Left lobe of liver (tissue), 2 donors: ENCODE measurements around the gene TEN1. TPM values are rescaled to one million over a fixed set of nuclear protein-coding genes. Genes with fewer than 3 reads are reported as not detected.
"Not testable (repeated sequence)": the region's sequence is repeated elsewhere in the genome, so short reads cannot be mapped to it uniquely, and the experiment has no call there.

Experiments
- ATAC-seq: fragments of 200-7000 bp; cut with Tn5 transposase; one replicate; pipeline ENCODE4 v1.9.1; 2020; ENCODE audit warnings: mild to moderate bottlenecking, moderate library complexity
- DNase-seq: peaks from one replicate; pipeline ENCODE4 v3.0.0-alpha.2; 2020; ENCODE audit warnings: low spot score
- total RNA-seq: library from RNA; stranded (reverse); gene quantifications from one replicate; pipeline ENCODE4 v1.2.1, GENCODE V29; 2021
- donor health status: DM: no; HTN: no; CAD: no; lungs with moderate emphysema.
- donor health status: DM: no; HTN: yes; CAD: no.

Gene TEN1
- total RNA-seq, 1 donor from 2014 or later: 14.1 TPM

GRCh38 chr17:76024353-76024752 lies 45.3 kb downstream of the TEN1 start:
- DNase-seq (no peak), ATAC-seq (no peak)

GRCh38 chr17:76025294-76025693 lies 46.3 kb downstream of the TEN1 start:
- ATAC-seq (no peak), DNase-seq (no peak)

- ATAC-seq: peak; percentile 31
- DNase-seq: no peak
Measured at GRCh38 chr17:76026714-76027158, 47.7 kb downstream of the TEN1 start.

- DNase-seq: no peak
- ATAC-seq: no peak
Measured at GRCh38 chr17:76027159-76027839, 48.3 kb downstream of the TEN1 start, which contains the start of gene EVPL. EVPL (minus strand) TSS chr17:76027306; CDS start chr17:76027198, 108 bp downstream.

GRCh38 chr17:76032073-76032779 lies 53.2 kb downstream of the TEN1 start:
- ATAC-seq: peak; percentile 7

GRCh38 chr17:76032780-76033108 lies 53.7 kb downstream of the TEN1 start:
- DNase-seq: no peak
- no peak for ATAC-seq

More at GRCh38 chr17:76032073-76032779, 53.2 kb downstream of the TEN1 start:
- DNase-seq: no peak

GRCh38 chr17:76033139-76033538 lies 54.1 kb downstream of the TEN1 start:
- DNase-seq (no peak), ATAC-seq (no peak)

- ATAC-seq: no peak
Measured at GRCh38 chr17:76034428-76035350, 55.6 kb downstream of the TEN1 start.

GRCh38 chr17:76036497-76037261 lies 57.6 kb downstream of the TEN1 start:
- ATAC-seq: peak; percentile 81
- DNase-seq: no peak

More at GRCh38 chr17:76034428-76035350, 55.6 kb downstream of the TEN1 start:
- no peak for DNase-seq

- ATAC-seq (no peak), DNase-seq (no peak)
Measured at GRCh38 chr17:76038050-76038449, 59.0 kb downstream of the TEN1 start.

GRCh38 chr17:76039121-76039520 lies 60.1 kb downstream of the TEN1 start:
- DNase-seq (no peak), ATAC-seq (no peak)

GRCh38 chr17:76040376-76040775 lies 61.3 kb downstream of the TEN1 start:
- ATAC-seq (no peak), DNase-seq (no peak)

GRCh38 chr17:76042868-76043267 lies 63.8 kb downstream of the TEN1 start:
- ATAC-seq, DNase-seq: not testable (repeated sequence)

GRCh38 chr17:76044475-76045007 lies 65.5 kb downstream of the TEN1 start:
- ATAC-seq, DNase-seq: not testable (repeated sequence)

- ATAC-seq (no peak), DNase-seq (no peak)
Measured at GRCh38 chr17:76046064-76046463, 67.0 kb downstream of the TEN1 start.

- DNase-seq (no peak), ATAC-seq (no peak)
Measured at GRCh38 chr17:76048025-76048605, 69.1 kb downstream of the TEN1 start.

- no peak for ATAC-seq
- no peak for DNase-seq
Measured at GRCh38 chr17:76048711-76049110, 69.7 kb downstream of the TEN1 start.

- DNase-seq: no peak
- no peak for ATAC-seq
Measured at GRCh38 chr17:76049239-76049638, 70.2 kb downstream of the TEN1 start.

GRCh38 chr17:76049836-76050537 lies 70.9 kb downstream of the TEN1 start:
- no peak for ATAC-seq
- no peak for DNase-seq
